SU-DHL-6 (cell line): ENCODE measurements around the gene RENBP.
"Not testable (repeated sequence)": the region's sequence is repeated elsewhere in the genome, so short reads cannot be mapped to it uniquely, and the experiment has no call there.

Source experiments
- EZH2phosphoT487 ChIP-seq: fragments of 200-600 bp; sonication (generic), shearing (Covaris generic); conservative IDR thresholded peaks from 2 replicates; pipeline ENCODE4 v1.6.1; 2018; ENCODE audit warnings: mild to moderate bottlenecking, antibody characterized with exemption, low read length, moderate library complexity, mixed read lengths
- TF ChIP-seq, protein P1 (sequence below): fragments of 200-600 bp; sonication (generic); IDR thresholded peaks from one replicate; pipeline ENCODE4 v1.5.1; 2017; ENCODE audit warnings: antibody characterized with exemption, mild to moderate bottlenecking, low read length, moderate library complexity; ENCODE audit not compliant: insufficient read depth, poor library complexity, severe bottlenecking

DNA sequence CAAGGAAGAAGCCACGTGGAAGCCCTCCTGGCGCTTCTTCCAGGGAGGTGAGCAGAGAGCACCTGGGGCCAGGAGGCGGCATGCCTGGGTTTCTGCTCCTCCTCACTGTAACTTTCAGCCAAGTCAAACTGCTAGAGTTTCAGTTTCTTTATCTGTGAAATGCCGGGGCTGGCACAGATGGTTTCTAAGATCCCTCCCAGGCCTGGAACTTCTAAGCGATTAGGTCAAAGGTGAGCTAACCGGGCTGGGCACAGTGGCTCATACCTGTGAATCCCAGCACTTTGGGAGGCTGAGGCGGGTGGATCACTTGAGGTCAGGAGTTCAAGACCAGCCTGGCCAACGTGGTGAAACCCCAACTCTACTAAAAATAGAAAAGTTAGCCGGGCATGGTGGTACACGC lies 36.0 kb upstream of the RENBP start:
- TF ChIP-seq, protein P1, sequence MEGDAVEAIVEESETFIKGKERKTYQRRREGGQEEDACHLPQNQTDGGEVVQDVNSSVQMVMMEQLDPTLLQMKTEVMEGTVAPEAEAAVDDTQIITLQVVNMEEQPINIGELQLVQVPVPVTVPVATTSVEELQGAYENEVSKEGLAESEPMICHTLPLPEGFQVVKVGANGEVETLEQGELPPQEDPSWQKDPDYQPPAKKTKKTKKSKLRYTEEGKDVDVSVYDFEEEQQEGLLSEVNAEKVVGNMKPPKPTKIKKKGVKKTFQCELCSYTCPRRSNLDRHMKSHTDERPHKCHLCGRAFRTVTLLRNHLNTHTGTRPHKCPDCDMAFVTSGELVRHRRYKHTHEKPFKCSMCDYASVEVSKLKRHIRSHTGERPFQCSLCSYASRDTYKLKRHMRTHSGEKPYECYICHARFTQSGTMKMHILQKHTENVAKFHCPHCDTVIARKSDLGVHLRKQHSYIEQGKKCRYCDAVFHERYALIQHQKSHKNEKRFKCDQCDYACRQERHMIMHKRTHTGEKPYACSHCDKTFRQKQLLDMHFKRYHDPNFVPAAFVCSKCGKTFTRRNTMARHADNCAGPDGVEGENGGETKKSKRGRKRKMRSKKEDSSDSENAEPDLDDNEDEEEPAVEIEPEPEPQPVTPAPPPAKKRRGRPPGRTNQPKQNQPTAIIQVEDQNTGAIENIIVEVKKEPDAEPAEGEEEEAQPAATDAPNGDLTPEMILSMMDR = not testable (repeated sequence)
- TF ChIP-seq EZH2phosphoT487 = not testable (repeated sequence)
